Right kidney (tissue), 1 donor: Measurements from ENCODE around the gene CREB3L2.
A peak's percentile ranks its signal among the peaks of the same experiment; 100 is the strongest.

ENCODE experiments used
- DNase-seq: peaks from one replicate; pipeline ENCODE4 v3.0.0-alpha.2; 2016

The CREB3L2 gene

DNA sequence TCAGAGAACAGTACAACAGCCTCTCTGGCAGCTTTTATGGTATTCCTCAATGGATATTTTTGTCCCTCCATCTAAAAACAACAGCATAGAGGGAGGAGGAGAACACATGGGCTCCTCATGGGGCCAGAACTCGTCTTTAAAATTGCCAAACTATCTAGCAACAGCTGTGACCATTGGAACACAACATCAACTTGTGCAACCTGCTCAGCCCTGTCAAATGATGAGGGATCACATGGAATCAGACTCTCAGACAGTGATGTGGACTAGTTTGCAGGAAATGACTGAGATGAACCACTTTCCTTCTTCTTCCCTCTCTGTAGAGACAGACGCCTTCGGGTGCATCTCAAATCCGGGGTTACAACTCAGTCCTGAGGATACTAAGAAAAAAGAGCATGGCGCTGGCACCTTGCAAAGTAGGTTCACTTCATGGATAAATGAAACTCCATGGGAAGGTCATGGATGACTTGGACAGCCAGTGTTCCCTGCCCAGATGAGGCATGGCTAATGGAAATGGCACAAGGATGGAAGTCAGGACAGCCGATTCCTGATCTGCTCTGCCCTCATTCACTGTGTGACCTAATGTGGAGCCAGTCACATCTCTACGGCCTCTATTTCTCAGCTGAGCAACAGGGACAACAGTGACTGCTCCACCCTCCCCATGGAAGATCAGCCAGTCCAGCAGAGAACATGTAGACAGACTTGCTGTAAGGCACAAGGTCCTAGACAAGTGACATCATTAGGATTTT is 130.5 kb downstream of the CREB3L2 start:
- no peak for DNase-seq

DNA sequence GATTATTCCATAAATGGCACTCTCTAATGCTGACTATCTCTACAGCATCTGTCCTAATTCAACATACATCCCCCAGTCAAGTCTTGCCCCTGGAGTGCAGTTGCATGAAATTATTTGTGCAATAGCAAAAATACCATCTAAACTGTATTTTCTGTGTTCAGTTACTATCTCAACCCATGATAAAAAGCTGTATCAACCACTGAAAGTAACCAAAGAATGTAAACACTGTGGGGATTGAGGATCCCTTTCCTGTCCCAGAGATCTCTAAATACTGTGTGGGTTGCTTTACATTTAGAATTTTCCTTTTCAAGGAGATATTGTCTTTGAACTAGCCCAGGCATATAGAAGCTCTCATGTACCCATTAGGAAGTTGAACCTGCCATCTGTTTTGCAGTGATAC is 131.2 kb downstream of the CREB3L2 start:
- DNase-seq = no peak

DNA sequence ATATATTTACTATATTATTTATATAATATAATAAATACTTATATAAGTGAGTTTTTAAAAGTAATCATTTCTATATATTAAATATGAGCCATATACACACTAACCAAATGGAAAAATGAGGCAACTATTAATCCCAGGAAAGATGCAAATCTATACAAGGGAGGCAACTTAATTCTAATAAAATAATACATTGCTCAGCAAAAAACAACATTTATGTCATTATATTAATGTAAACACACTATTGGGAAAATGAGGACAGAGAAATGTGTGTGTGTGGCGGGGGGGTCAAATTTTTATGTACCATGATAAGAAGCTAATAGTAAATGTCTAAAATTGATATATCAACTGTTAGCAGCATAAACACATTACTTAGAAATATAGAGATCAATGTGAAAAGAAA is 131.8 kb downstream of the CREB3L2 start:
- no peak for DNase-seq

DNA sequence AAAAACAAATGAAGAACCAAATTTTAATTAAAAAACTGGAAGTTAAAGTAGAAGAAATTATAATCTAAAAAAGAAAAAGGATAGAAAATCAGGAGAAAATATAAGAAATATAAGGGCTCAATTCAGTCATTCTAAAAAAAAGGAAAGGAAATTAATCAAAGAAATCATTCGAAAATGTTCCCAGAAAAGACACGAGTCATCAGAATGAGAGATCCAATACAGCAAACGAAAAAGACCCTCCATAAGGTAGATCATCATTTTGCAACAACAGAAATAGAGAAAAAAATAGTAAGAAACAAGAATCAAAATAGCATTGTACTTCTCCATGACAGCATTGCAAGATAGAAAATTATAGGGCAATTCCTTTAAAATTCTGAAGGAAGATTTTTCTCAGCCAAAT is 132.6 kb downstream of the CREB3L2 start:
- no peak for DNase-seq

DNA sequence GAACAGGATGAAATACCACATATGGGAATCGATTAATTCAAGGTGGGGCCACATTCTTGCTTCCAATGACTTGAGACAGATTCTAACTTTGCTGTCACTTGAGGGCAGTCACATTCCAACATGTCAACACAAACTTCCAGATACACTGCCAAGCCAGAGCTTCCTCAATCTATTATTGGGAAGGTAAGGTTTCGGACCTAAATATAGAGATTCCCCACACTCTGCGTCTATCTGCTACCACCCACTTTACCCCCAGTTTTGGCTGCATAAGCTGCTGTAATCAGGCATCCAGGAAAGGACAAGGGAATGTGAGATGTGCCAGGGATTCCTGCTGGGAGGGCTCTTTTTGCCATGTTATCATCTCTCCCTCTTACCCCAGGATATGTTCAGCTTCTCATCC is 134.6 kb downstream of the CREB3L2 start:
- DNase-seq = no peak

DNA sequence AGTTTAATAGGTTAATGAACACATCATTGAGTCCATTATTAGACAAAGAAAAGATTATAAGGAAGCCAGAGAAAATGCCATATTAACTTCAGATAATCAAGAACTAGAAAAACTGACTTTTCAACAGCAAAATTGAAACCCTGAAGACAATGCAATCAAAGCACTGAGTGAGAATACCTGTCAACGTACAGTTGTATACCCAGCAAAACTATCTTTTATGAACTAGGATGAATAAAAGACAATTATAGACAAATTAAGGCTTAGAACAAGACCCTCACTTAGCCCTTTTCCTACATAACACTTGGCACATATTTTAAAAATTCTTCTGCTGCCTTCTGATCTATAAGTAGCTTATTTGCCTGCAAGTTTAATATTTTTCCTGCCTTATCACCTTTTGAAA is 136.1 kb downstream of the CREB3L2 start:
- DNase-seq = no peak

DNA sequence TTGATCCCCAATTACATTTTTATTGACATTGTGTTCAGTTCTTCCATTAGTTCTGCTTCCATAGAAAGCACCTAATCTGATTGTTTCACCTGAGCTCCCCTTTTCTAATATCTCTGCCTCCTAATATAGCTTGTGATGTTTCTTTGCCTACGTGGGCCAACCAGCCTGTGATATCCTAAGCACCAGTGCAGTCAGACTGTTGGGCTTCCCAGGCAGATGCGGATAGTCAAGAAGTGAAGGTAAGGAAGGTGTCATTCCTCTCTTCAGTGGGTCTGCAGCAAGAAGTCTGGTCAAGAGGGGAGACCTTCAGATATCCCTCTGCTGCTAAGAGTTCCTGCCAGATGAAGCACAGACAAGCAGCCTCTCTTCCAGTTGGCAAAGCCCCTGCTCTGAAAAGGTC is 138.9 kb downstream of the CREB3L2 start:
- DNase-seq = no peak

DNA sequence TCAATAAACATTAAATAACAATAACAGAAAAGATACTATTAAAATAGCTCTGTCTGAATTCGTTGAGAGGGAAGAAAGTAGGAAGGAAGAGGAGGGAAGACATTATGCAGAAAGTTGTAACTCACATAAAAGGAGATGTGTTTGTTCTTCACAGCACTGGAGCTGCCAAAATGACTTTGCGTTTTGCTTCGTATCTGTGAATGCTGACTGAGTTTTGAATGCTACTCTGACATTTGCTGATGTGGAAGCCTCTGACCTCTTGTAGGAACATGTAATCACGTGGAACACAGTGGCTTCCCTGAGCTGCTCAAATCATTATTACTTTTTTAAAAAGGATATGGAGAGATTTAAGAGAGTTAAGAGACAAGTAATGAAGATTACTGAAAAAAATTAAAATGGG is 139.5 kb downstream of the CREB3L2 start:
- no peak for DNase-seq

DNA sequence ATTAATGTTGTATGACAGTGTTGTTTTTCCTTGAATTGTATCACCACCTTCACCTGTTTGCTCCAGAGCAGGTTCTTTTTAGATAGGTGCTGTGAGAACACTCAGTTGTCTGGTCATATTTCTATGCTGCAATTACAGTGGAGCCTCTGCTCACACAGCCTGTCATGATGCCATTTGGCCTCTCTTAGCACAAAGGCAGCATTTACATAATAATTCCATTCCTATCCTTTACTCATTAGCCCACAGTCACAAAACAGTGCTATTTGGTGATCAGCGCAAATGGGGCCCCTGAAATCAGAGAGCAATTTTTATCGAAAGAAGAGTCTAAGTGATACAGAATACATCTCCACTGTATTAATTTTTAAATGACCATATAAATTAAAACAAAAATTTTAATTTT is 141.3 kb downstream of the CREB3L2 start:
- DNase-seq = no peak

DNA sequence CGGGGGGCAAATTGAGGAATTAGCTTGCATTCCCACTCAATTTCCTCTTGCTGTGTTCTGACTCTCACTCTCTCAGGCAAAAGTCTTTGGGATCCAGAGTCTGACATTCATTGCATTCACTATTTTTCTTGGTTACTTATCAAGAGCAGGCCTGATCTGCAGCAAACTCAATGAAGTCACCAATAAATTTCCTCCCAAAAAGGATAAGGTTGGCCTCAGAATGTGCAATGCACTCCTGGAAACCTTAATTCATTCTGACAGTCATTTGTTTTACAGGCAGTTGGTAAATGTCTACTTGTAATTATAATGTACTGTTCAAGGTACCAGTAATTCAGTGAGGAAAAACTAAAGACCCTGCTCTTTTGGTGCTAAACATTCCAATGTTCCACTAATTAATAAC is 148.8 kb downstream of the CREB3L2 start:
- DNase-seq = no peak

DNA sequence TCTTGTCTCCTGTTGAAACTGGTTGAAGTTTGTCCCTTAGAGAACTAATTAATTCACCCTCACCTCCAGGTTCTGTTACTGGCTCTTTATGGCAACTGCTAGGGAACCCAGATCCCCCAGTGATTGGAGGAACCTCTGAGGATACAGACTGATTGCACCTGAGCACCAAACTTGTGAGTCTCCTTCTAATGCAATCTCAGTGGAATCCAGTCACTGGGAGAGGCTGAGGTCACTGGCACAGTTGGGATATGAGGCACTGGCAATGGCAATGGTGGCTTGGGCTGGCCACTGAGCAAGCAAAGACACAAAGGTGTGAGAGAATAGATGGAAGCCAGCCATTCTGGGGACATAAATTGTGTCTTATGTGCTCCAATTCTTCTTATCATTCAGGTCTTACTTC is 149.8 kb downstream of the CREB3L2 start:
- DNase-seq = no peak

DNA sequence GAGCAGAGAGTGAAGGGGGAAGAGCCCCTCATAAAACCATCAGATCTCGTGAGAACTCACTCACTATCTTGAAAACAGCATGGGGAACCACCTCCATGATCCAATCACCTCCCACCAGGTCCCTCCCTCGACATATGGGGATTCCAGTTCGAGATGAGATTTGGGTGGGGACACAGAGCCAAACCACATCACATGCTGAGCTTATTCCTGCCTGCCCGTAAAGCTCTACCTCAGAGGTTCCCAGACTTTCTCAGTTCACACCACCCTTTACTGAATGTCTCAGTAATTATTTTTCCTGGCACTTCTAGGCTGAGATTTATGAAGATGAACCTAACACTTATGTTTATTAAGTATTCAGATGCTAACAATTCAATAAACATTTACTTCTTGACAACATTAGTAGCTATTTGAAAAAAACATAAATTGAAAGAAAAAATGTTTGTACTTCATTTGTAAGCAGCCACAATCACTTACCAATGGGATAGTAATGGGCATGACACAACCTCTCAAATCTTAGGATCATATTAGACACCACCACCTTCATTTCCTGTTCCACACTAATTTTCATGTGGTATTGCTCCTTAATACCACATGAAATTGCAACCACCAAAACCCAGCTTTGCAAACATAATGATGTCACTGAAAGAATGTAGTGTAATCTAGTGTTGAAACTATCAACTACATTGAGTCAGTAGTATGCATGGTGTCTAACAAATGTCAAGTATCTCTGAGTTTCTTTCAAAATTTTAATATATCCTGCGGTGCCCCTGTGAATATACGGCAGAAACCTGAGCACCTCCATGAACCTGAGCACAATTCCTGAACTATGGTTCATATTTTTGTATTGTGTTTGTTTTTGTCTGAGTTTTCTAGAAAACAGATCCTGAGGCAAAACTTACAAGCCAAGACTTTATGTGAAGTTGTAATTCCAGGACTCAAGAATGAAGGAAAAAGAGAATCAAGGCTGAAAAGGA is 150.6 kb downstream of the CREB3L2 start:
- DNase-seq = no peak

DNA sequence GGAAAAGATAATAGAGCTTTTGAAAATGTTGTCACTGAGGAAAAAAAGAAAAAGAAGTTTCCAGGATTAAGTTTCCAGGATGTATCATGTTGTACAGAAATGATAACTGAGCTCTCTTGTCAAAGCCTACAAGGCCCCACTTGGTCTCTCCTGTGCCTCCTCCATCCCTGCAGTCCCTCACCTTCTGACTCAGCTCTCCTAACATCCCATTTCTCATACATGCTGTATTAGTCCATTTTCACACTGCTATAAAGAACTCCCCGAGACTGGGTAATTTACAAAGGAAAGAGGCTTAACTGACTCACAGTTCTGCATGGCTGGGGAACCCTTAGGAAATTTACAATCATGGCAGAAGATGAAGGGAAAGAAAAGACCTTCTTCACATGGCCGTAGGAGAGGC is 151.3 kb downstream of the CREB3L2 start:
- DNase-seq = no peak

DNA sequence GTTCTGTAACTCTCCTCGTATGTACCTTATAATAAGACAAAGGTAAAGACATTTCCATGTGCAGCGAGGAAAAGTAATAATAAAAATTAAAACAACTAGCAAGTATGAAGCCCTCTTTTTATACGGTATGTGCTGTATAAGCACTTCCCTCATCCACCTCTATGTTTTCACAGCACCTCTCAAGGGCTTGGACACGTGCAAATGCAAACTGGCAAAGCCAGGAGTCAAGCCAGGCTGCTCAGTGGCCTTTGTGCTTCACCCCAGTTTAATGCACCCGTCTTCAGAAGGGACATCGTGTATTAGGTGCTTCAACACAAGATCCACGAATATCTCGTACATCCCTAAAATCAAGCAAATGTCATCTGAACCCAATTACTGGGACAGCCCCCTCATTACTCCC is 153.8 kb downstream of the CREB3L2 start:
- DNase-seq = no peak

DNA sequence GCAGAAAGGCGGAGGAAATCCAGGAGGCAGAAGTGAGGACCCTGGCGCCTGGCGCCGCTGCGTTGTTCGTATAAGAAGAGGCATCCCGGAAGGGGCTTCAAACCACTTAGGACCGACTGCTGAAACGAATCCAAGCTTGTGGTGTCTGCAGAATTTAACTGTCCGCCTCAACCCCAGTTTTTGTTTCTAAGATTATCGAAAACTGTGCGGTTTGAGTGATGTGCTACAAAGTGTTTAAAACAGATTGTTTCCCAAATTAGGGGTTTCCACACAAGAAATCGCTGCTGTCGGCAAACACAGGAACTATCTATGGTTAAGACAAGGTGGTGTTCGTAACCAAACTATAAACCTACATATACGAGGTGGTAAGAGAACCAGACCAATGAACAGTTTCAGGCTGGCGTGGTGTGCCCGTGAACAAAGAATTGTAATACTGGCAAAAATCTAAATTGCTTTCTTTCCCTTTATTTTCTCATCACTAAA is 154.3 kb downstream of the CREB3L2 start:
- DNase-seq = no peak

DNA sequence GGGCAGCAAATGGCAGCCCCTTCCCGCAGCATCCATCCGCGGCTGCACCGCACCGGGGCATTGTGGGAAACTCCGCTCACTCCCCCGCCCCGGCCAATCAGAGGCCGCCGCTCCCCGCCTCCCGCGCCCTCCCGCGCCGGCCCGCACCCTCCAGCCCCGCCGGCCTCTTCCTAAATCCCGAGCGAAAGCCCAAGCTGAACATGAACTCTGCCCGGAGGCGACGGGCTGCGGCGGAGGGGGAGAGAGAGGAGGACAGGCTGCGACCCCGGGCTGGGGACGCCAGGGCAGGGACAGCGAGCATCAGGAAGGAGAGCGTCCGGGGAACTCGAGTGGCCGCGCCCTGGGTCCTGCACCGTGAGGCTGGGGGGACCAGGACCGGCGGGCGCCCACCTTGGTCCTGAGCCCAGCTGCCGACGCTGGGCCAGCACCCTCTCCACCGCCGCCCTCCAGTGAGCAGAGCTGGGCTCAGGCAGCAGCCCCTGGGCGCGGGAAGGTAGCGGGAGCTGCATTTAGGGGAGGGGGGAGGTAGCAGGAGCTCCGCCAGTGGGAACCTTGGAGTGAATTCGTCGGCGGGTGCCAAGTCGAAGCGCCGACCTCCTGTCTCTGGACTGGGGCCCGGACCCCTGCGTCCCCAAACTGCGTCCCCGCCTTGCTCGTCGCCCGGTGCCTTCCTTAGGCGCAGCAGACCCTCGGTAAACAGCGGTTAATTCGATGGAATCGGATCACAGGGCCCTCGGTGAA is 154.9 kb downstream of the CREB3L2 start, which contains the start of gene DGKI:
Gene DGKI (minus strand): TSS at position 148 of the 741 bp plus-strand sequence.
- DNase-seq = peak; percentile 70

DNA sequence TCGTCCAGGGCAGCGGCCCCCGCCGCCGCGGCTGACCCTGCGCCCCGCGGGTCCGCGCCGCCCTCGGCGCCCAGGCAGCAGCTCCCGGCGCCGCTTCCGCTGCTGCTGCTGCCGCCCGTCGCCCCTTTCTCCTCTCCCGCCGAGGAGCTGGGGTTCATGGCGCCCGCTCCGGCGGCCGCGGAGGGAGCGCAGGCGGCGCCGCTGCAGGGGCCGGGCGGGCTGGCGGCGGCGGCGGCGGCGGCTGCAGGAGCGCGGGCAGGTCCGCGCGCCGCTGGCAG is 155.4 kb downstream of the CREB3L2 start:
- no peak for DNase-seq

DNA sequence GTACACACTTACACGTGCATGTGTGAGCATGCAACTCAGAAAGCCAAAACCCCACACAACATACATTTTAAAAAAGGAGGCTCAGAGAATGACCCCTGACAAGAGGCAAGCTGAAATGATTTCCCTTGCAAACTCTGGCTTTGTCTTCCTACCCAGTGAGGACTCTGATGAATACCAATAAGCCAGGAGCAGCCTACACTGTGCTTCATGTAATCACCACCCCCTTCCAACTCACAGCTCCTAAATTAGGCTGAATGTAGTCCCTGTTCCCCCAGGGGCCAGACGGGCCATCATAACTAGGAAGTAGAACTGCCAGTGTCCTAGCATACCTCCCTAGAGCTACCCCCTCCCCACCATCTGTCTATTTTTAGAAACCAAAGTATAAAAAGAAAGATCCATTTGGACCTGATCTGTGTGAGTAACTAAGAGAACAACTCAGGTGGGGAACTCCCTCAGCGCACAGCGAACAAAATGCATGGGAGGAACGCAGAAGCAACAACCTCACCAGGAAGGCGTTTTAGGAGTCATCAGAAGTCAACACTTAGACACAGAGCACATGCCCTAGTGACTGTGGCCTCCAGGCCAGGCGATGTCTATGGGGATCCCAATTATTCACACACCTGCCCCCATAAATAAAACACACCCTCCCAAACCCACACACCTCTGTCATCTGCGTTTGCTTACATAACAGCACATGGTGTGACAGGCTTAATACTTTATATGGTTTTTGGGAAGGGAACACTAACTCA is 157.0 kb downstream of the CREB3L2 start:
- DNase-seq = no peak

DNA sequence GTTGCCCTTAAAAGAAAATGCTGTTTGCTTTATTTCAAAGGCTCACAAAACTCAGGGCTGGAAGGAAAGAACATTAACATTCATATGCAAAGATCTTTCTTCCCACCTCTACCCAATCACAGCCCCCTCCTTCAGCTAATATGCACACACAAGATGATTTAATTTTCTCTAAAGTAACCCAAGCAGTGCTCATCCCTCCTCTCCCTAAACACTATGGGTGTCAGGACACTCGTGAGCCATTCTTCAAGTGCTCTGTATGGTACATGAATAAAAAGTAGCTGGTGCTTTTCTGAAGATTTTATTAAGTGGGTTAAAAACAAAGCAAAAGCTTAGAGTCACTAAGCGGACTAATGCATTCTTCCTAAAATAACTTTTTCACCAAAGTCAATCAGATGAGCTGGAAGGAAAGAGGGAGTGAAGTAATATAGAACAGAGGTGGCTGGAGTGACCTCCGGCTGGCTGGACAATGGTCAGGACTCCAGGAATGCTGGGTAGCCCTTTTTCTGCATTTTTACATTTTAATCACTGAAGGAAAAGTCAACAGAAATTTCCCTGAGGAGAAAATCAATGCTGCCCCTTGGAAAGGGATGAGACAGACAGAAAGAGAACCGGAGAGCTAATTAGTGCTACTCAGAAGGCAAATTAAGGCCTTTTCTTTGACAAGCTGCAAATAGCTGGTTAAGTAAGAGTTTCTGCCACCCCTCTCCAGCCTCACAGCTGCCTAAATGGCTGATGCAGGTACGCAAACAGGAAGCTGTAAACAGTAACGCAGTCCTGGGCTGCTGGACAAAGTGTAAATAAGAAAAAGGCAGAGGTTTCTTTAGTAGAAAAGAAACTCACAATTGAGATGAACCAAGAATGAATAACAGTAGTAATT is 161.7 kb downstream of the CREB3L2 start:
- no peak for DNase-seq

DNA sequence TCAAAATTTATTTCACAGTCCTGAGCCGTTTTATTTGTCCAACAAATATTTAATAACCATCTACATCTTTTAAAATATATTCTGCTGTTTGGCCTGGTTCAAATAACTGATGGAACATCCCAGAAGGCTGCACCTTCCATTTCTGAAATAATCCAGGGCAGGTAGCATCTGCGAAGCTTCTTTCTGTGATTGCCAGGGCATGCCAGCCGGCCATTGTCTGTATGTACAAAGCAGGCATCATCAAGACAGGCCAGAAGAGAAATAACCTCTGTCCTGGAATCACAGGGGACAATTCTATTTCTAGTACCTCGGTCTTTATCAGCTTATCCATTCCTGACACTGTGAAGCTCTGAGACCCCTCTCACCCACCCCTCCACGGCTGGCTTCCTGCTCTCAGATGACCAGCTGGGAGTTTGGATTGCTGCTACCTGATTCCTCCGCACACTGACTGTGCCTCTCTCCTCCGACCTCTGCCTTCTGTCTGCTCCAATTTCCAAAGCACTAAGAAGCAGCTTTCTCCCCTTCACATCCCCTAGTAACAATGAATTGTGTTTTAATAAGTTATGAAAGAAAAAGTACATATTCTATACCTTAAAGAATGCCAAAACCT is 163.1 kb downstream of the CREB3L2 start:
- no peak for DNase-seq

DNA sequence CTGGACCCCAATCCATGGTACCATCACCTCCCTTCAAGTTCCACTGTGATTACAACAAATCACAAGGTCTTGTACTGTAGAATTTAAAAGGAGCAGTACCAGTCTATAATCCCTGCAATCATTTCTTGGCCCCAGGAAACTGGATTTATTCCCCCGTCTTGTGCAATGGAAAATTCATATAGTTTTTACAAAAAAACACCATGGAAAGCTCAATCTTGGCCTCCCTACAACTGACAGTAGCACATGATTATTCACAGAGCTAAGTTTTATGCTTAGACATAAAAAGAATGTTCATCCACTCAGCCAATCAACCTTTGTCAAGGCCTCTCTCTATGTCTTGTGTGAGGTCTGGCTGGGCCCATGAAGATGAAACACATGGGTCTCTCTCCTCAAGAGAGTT is 165.3 kb downstream of the CREB3L2 start:
- no peak for DNase-seq
